HG03457 (cell line): Measurements from ENCODE around the gene TAF1C.
"Not testable (repeated sequence)": the region's sequence is repeated elsewhere in the genome, so short reads cannot be mapped to it uniquely, and the experiment has no call there.

Experiments
- ATAC-seq: cut with Tn5 transposase; IDR thresholded peaks from one replicate; pipeline ENCODE4 v1.9.1; 2021; ENCODE audit warnings: moderate number of reproducible peaks; ENCODE audit not compliant: unreplicated experiment

Gene TAF1C

DNA sequence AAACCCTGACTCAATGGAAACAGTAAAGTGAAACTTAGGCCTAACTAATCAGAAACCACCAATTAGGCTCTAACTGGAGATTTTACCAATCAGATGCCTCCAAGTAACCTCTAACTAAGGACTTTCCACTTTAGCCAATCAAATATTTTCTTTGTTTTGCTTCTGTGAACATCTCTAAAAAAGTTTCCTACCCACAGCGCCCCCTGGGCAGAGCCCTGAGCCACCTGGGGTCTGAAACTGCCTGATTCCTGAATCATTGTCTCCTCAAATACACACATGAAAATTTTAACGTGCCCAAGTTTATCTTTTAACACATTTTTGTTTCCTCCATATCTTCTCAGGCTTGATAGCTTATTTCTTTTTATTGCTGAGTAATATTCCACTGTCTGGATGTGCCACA, 23.1 kb upstream of the TAF1C start:
- ATAC-seq = no peak

DNA sequence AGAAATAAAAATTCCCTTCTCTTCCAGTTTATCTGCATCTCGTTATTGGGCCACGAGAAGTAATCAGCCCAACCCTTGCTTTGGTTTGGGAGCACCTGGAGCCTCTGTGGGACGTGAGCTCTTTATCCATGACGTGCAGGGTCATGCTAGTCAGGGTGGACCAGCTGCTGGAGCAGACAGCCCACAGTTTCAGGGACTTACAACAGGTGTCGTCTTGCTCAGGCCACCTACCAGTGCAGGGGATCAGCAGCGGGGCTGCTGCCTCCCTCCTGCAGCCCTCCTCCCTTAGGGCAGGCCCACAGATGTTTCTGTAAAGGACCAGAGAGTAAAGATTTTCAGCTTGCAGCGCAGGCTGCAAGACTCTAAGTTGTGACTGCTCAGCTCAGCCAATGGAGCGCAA, 21.0 kb upstream of the TAF1C start:
- no peak for ATAC-seq

DNA sequence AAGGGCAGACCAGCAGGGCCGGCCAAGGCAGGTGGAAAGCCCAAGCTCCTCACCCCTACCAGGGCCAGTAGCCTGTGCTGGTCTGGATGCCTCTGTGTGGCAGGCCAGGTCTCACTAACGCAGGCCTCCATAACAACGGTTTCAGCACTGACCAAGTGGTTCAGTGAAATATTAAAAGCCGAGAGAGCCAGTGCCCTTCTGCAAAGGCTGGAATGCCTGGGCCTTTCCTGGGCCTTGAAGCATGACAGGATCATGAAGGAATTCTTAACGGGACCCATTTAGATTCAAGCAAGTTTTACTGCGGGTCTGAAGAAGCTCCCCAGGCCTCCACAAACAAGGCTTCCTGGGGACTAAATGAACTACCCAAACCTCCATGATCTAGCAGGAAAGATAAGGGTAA, 20.4 kb upstream of the TAF1C start:
- no peak for ATAC-seq

DNA sequence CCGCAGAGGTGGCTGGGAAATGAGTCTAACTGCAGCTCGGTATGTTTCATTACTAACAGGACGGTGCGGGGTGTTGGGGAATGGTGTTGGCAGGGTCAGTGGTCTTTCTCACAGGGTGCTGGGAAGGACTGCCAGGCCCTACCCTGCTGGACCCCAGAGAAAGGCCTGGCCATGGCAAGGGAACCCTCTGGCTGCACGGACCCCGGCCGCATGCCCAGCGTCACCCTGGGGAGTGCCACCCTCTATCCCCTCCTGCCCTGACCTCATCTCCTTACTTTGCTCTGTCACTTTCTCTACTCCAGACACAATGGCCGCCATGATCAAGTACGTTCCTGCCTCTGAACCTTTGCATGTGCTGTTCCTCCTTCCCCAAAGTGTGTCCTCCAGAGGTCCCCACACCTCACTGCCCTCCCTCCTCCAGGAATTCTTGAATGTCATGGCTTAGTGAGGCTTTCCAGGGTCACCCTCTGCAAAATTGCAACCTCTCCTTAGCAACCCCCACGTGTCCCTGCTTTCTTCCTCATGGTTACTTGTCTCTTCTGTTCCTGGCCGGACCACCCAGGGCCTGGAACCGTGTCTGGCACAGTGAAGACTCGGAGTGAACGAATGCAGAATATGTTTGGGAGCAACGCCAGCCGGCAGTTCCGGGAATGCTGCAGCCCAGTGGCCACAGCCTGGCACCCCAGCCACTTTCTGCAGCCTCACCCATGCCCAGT, 19.3 kb upstream of the TAF1C start:
- ATAC-seq = no peak

DNA sequence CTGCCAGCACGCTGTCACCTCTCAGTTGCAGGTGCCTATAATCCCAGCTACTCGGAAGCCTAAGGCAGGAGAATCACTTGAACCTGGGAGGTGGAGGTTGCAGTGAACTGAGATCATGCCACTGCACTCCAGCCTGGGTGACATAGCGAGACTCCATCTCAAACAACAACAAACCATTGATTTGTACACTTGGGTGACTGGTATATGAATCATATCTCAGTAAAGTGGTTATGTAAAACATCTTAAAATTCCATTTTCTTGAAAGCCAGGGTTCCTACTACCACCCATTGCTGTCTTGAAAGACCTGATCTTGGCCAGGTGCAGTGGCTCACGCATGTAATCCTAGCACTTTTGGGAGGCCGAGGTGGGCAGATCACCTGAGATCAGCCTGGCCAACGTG, 18.3 kb upstream of the TAF1C start:
- not testable (repeated sequence) for ATAC-seq

DNA sequence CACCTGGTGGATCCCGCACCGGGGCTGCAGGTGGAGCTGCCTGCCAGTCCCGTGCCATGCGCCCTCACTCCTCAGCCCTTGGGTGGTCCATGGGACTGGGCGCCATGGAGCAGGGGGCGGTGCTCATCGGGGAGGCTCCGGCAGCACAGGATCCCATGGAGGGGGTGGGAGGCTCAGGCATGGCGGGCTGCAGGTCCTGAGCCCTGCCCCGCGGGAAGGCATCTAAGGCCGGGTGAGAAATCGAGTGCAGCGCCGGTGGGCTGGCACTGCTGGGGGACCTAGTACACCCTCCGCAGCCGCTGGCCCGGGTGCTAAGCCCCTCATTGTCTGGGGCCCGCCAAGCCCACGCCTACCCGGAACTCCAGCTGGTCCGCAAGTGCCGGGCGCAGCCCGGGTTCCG, 17.7 kb upstream of the TAF1C start:
- not testable (repeated sequence) for ATAC-seq

DNA sequence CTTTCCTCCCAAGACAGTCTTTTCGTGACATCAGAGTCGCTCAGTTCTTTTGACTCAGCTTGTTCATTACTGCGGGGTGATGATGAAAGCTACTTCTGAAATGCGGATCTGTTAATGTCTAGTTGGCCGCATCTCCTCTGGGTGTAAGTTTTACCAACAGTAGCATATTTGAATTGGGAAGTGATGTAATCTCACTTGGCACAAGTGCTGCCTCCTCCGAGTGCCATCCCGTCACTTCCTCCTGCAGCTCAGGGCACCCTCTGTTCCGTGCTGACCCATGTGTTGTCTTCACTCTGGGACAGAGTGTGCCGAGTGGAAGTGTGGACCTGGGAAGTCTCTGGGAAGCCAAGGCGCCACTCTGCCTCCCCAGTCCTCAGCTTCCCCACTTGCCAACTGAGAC, 13.0 kb upstream of the TAF1C start:
- no peak for ATAC-seq

DNA sequence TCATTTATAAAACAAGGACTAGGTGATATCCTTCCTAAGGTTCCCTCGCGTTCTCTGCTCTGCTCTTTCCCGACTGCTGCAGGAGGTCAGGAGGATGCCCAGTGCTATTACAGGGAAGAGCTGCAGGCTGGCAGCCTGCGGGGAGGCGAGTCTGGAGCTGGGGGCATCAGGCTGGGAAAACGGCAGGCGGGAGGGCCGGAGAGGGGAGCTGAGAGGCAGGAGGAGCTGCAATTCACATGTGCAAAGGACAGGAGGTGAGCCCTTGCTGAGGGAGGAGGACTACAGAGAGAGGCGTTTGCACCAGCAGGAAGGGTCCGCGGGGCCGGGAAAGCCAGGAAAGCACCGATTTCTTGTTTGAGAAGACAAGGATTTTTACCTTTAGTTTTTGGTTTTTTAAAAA, 12.2 kb upstream of the TAF1C start:
- ATAC-seq = no peak

DNA sequence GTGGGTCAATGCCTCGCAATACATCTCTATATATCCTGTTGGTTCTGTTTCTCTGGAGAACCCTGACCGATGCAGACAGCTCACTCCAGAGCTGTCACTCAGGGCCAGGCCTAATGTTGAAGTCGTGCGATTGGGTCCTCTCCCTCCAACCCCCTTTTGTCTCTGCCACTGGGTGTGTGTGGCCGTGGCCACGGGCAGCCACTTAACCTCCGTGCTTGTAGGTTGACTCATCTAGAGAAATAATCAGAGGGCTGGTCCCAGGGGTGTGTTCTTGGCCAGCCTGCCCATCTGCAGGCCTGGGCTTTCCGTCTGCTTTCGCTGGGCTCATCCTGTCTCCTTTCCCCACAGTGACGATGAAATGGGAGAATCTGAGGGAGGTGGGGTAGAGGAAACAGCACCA, 11.5 kb upstream of the TAF1C start:
- no peak for ATAC-seq

DNA sequence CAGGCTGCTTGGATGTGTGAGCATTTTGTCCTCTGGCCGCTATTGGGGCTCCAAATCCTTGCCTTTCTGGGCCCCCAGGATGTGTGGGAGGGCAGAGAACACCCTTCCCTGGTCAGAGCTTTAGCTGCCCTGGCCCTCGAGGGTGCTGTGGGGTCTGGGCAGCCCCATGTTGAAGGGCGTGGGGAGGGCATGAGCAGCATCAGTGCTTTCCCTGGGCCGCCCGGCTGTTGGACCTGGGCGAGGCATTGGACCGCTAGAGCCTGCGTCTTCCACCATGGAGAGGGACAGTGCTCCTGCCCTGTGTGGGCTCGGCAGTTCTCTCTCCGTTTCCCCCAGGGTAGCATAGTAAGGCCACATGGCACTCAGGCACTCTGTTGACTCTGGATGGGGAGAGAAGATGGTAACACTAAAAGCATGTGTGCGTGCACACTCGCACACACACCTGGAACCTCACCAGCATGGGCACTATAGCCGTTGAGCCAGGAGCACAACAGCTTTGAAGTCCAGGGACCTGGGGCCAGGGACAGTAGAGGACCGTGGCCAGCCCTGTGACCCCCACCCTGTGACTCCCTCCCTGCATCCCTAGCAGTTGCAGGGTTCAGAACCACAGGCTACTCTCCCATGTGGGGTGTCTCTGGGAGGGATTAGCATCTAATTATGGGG, 10.7 kb upstream of the TAF1C start:
- ATAC-seq = no peak

DNA sequence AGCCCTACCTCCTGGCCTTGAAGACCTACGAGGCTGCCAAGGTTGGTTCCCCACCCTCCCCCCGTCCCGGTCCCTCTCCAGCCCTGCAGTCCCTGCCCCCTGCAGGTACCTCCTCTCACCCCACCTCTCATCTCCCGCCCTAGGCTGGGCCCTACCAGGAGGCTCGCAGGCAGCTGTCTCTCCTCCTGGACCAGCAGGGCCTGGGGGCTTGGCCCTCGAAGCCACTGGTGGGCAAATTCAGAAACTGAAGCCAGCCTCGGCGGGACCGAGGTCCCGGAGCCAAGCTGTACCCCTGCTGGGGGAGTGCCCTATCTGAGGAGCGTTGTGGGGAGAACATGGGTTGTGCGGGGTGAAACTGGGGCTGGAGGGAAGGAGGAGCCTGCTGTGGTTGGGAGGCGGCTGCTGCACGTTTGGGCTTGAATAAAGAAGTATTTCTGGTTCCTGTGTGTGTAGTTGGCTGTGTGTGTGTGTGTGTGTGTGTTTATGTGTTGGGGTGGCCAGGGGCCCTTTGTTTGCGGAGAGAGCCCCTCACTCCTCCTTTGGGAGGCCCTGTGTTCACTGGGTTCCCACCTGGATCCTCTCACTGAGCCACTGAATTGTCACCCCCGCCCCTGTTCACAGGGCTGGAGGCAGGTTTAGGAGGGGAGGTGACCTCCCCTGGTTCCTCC, 10.0 kb upstream of the TAF1C start:
- no peak for ATAC-seq

DNA sequence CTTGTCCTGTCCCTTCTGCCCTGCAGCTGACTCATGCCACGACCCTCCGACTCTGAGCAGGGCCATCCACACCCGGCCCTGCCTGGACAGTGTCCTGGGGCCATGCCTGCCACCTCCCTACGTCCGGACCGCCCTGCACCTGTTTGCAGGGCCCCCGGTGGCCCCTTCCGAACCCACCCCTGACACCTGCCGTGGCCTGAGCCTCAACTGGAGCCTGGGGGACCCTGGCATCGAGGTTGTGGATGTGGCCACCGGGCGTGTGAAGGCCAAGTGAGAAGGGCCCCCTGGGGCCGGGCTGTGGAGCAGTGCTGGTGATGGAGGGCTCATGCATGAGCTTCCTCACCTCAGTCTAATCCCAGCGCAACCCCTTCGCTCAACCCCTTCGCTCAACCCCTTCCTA, 9.2 kb upstream of the TAF1C start:
- ATAC-seq = no peak

DNA sequence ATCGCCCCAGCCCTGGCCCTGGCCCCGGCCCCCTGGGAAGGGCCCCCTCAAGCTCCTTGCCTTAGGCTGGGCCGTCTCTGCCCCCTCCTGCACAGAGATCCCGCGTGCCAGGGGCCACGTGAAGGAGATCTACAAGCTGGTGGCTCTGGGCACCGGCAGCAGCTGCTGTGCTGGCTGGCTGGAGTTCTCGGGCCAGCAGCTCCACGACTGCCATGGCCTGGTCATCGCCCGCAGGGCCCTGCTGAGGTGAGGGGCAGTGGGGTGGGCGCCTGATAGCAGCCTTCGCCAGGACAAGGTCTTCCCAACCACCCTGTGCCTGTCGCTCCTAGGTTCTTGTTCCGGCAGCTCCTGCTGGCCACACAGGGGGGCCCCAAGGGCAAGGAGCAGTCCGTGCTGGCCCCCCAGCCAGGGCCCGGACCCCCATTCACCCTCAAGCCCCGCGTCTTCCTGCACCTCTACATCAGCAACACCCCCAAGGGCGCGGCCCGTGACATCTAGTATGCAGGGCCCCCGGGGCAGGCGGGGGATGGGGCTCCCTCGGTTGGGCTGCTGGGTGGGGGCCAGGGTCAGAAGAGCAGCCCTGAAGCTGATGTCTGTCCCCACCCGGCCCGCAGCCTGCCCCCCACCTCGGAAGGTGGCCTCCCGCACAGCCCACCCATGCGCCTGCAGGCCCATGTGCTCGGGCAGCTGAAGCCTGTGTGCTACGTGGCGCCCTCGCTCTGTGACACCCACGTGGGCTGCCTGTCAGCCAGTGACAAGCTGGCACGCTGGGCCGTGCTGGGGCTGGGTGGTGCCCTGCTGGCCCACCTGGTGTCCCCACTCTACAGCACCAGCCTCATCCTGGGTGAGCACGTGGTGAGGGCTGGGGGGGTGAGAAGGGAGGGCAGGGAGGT, 8.6 kb upstream of the TAF1C start:
- ATAC-seq = no peak

DNA sequence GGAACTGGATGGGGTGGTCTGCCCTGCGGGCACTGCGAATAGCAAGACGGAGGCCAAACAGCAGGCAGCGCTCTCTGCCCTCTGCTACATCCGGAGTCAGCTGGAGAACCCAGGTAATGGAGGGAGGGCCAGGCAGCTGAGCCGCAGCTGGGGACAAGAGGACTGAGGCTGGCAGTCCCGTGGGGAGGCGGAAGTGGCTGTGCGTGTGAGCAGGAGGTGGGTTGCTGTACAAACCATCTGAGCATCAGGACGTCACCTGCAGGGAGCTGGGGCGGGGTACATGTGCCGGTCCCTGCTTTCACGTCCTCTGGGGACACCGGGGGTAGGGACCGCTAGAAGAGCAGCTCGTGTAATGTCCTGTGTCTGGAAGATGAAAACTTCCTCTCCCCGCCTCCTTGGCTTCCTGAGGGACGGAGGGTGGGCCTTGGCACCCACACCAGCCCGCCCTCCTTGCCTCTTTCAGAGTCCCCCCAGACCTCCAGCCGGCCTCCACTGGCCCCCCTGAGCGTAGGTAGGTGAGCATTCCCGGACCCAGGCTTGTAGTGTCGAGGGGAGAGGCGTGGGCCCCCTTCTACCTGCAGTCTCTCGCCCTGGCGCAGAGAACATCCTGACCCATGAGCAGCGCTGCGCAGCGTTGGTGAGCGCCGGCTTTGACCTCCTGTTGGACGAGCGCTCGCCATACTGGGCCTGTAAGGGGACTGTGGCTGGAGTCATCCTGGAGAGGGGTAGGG, 7.8 kb upstream of the TAF1C start:
- no peak for ATAC-seq

DNA sequence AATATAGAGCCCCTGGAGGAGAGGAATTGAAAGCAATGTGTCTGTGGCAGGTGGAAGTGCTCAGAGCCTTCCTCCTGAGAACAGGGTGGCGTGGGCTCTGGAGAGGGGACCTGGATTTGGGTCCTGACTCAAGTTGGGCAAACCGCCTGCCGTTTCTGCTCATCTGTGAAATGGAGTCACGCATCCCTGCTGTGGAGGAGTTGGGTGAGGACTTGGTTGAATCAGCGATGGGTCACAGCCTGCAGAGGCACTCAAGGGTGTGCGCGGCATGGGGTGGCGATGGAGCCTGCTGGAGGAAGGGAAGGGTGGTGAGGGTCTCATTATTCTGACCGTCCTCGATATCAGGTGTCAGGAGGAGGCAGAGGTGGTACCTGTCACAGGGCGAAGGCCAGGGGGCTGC, 7.2 kb upstream of the TAF1C start:
- no peak for ATAC-seq

DNA sequence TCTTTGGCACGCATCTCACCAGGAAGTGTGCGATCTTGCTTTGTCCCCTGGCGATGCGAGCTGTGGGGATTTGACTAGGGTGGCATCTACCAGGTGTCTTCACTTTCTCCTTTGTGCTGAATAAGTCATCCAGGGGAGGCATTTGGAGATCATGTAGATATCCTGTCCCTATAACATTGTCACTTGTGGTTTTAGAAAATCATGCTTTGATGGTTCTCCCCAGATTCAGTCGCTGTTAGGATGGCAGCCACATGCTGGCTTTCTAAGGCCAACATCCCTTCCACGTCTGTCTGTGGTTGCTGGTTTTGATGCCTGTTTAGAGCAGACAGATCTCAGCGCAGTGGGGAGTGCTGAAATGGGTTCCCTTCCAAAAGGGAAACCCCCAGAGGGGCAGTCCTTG, 6.6 kb upstream of the TAF1C start:
- no peak for ATAC-seq

DNA sequence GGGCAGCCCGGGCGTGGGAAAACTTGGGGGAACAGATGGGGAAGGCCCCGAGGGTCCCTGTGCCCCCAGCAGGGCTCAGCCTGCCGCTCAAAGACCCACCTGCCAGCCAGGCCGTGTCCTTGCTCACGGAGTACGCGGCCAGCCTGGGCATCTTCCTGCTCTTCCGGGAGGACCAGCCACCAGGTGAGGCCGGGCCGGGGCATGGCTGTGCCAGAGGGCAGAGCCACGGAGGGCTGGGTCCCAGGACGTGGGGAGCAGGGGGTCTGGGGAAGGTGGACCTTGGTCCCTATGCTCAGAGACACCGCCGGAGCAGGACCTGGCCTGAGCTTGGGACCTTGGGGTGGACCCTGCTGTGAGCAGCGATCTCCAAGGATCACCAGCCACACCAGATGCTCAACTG, 4.6 kb upstream of the TAF1C start:
- ATAC-seq = no peak

DNA sequence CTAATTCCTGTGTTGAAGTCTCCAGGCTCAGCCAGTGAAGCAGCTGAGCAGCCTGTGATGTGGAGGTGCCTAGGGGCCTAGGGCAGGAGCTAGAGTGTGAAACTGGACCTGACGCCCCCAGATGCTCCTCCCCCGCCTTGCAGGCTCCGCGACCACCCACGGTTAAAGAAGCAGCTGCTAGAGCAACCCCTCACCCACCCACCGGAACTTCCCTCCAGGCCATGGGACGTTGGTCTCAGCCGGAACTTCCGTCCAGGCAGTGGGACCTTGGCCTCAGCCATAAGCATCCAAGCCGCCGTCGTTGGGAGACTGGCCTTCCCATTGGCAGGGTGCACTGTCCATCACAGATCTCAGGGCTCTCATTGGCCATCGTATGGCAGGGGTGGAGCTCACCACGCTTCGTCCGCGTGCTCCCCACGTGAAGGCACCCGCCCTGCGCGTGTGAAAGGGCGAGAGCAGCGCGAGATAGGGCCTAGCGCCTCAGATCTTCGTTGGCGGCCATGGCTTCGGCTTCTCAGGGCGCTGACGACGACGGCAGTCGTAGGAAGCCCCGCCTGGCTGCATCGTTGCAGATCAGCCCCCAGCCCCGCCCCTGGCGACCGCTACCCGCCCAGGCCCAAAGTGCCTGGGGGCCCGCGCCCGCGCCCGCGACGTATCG, 4.0 kb upstream of the TAF1C start, which contains the start of gene ADAD2:
Gene ADAD2, plus strand, starts transcription at position 427 of the 658 bp plus-strand sequence. Its CDS starts 74 bp downstream, at position 501.
- ATAC-seq = no peak

DNA sequence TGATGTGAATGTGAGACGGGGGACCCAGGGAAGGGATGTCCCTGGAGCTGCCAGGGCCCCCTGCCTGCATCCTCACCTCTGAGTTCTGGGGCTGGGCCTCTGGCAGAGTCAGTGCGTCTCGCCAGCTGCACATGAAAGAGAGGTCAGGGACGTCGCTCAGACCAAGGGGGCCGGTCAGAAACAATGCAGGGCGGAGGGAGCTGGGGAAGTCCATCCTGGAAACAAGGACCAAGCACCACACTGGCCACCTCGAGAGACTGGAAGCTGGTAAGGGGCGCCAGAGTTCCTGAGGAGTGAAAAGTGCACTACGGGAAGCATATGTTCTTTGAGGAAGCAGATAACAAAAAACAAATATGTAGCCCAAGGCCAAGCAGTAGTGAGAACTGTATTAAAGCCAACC, 2.1 kb downstream of the TAF1C start:
- ATAC-seq = no peak
